ENCODE measurements around the gene CDC42BPB.

The CDC42BPB gene

DNA sequence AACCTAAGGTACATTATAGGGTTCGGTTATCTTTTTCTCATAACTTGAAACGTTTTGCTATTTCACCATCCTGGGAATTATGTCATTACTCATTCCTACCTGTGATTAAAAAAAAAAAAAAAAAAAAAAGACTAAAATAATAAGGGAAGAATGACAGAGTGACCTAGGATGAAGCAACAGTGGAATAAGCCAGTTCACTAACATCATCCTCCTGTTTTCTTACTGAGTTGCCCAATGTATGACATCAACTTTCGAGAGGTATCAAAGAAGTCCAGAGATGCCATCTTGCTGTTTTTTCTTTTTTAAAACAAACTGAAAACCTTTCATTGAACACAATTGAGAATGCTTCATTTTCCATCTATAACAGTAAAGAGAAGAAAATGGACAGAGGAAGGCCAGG, 92.1 kb downstream of the CDC42BPB start:
- TF ChIP-seq, protein P1, sequence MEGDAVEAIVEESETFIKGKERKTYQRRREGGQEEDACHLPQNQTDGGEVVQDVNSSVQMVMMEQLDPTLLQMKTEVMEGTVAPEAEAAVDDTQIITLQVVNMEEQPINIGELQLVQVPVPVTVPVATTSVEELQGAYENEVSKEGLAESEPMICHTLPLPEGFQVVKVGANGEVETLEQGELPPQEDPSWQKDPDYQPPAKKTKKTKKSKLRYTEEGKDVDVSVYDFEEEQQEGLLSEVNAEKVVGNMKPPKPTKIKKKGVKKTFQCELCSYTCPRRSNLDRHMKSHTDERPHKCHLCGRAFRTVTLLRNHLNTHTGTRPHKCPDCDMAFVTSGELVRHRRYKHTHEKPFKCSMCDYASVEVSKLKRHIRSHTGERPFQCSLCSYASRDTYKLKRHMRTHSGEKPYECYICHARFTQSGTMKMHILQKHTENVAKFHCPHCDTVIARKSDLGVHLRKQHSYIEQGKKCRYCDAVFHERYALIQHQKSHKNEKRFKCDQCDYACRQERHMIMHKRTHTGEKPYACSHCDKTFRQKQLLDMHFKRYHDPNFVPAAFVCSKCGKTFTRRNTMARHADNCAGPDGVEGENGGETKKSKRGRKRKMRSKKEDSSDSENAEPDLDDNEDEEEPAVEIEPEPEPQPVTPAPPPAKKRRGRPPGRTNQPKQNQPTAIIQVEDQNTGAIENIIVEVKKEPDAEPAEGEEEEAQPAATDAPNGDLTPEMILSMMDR (IDR thresholded peaks at IDR 0.05; ENCODE audit: low read depth, low read length) = no peak
- no peak overlapping the region for H3K4me3 ChIP-seq (ENCODE audit: low read depth, low read length)

DNA sequence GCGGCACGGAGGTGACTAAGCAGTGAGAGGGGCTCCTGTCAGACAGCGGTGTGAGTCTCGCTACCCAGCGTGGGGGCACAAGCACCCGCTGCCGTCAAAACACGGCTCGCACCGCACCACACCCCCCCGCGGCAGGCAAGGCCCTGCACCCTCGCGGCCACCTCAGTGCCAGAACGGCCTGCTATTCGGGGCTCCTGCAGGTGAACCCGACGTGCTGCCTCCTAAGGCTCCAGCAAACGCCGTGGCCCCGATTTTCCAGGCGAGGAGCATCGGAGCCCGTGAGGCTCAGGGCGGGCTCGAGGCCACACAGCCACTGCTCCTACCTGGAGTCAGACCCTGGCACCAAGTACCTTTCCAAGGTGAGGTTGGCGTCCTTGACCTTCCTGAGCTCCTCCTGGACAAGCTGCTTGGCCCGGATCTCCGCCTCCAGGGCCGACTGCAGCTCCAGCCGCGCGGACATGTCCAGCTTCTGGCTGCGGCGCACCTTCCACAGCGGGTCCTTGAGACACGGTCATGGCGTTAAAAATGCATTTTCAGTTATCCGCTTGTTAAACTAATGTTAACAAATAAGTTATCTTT, 93.1 kb downstream of the CDC42BPB start:
- H3K4me3 ChIP-seq (ENCODE audit: low read depth, low read length) = no peak overlapping the region
- TF ChIP-seq, protein P1 (IDR thresholded peaks at IDR 0.05; ENCODE audit: low read depth, low read length) = no peak

DNA sequence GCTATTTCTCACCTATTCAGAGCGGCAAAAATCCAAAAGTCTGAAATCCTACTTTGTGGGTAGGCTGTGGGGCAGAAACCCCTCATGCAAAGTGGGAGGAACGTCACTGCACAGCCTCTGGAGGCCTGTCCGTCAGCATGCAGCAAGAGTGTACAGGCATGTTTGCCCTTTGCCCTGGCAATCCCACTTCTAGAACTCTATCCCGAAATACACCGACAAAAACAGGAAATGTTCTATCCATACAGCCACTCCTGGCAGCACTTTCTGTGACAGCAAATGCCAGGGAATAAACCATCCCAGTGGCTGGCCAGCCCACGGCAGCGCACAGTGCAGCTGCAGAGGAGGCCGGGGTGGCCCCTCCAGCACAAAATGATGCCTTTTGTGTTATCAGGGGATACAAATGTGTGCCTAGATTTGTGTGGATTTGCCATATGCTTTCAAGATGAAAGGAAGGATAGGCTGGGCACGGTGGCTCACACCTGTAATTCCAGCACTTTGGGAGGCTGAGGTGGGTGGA, 95.2 kb downstream of the CDC42BPB start:
- TF ChIP-seq, protein P1 (IDR thresholded peaks at IDR 0.05; ENCODE audit: low read depth, low read length) = no peak
- no peak overlapping the region for H3K4me3 ChIP-seq (ENCODE audit: low read depth, low read length)

DNA sequence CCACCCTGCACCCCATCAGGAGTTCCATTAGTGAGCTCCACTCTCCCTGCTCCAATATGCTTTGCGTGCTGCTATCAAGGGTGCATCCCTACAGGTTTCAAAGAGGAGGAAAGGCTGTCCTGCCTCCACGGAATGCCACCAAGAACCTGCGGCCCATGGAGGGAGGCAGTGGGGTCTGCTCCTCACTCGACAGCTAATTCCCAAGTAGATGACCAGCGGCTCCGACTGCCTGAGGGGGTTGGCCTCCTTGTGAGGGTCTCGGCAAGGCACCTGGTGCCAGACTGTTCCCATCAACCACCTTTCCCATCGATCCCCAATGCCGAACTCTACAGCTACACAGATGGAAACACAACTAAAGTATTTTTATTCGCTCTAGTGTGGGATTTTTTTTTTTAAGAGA, 98.9 kb downstream of the CDC42BPB start:
- TF ChIP-seq, protein P1 (IDR thresholded peaks at IDR 0.05; ENCODE audit: low read depth, low read length) = no peak
- no peak overlapping the region for H3K4me3 ChIP-seq (ENCODE audit: low read depth, low read length)

DNA sequence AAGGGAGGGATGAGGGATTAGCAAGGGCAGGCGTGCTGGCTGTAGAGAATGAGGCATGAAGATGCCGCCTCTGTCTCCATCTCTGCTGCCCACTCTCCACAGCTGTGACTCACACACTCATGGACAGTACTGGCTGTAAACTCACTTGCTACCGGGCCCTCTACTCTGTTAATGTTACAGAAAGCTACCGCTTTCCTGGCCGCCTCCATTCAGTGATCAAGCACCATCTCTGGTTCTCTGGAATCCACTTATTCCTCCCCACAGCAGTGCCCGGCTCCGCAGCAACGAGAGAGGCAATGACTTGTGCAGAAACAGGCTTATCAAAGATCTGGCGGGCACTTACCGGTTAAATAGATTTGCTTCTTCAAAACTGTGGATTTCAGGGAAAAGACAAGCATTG, 100.1 kb downstream of the CDC42BPB start:
- no peak overlapping the region for H3K4me3 ChIP-seq (ENCODE audit: low read depth, low read length)
- TF ChIP-seq, protein P1 (IDR thresholded peaks at IDR 0.05; ENCODE audit: low read depth, low read length) = no peak

DNA sequence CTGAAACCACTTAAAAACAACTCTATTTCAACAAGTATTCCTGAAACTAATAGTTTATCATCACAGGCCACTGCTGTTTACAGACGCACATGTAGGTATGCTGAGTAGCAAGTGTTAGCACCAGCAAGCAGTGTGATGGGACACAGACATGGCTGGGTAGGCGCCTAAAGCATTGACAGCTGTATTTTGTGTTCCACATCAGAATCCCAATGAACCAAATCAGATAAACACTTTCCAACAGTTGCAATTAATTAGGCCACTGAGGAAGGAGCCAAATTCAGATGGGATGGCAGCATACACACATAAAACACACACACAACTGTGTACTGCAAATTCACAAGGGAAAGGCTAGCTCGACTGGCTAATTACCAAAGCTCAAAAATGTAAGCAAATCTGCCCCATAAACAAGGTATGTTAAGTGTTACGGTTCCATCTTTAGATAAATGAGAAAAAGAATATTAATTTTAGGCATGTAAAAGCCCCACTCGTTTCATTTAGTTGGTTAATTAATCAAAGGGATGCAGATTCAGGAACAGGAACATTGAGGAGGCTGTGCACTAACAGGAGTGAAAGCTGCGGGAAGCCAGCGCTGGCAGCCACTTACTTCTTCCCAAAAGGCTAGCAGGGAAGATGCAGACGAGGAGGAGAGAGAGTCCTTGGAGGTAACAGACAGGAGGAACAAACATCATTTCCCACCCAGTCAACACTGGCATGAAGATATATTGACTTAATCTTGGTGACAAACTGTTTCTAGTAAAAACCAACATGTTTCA, 101.5 kb downstream of the CDC42BPB start:
- no peak overlapping the region for H3K4me3 ChIP-seq (ENCODE audit: low read depth, low read length)
- TF ChIP-seq, protein P1 (IDR thresholded peaks at IDR 0.05; ENCODE audit: low read depth, low read length) = no peak

All from WI38 (cell line).